DOHH2 (cell line): ENCODE results near the gene EPS8L2.

Experiments used
- CTCF ChIP-seq: fragments of 200-600 bp; sonication (generic); IDR thresholded peaks from one replicate; pipeline ENCODE4 v1.5.1; 2014; ENCODE audit warnings: antibody characterized with exemption, mild to moderate bottlenecking, low read depth, low read length; ENCODE audit not compliant: poor library complexity, severe bottlenecking
- EZH2phosphoT487 ChIP-seq: fragments of 200-600 bp; sonication (generic); IDR thresholded peaks from 2 replicates; pipeline ENCODE4 v1.6.1; 2017; ENCODE audit warnings: borderline replicate concordance, mild to moderate bottlenecking, antibody characterized with exemption, low read length, moderate library complexity, mixed read lengths

GRCh38 chr11:692824-693414, 13.1 kb upstream of the EPS8L2 start:
- TF ChIP-seq CTCF: no peak
- TF ChIP-seq EZH2phosphoT487: no peak
